Mucosa of descending colon (tissue), 3 donors: ENCODE data around the gene TBCB. TPM values are rescaled to one million over a fixed set of nuclear protein-coding genes. Genes with fewer than 3 reads are reported as not detected.
A peak's percentile ranks its signal among the peaks of the same experiment; 100 is the strongest.
"Not testable (repeated sequence)": the region's sequence is repeated elsewhere in the genome, so short reads cannot be mapped to it uniquely, and the experiment has no call there.

Experiments
- ATAC-seq: fragments of 200-7000 bp; cut with Tn5 transposase; one replicate; pipeline ENCODE4 v1.9.1; 2020; ENCODE audit warnings: mild to moderate bottlenecking, moderate library complexity
- DNase-seq, 3 donors: peaks; one replicate each; pipeline ENCODE4 v3.0.0-alpha.2; 2020
- H3K36me3 ChIP-seq: fragments of 200-600 bp; one replicate; pipeline ENCODE4 v1.8.0; 2021; ENCODE audit warnings: low read depth, mild to moderate bottlenecking
- H3K4me1 ChIP-seq: fragments of 200-600 bp; one replicate; pipeline ENCODE4 v1.8.0; 2021; ENCODE audit warnings: low read depth, mild to moderate bottlenecking
- H3K4me3 ChIP-seq: fragments of 200-600 bp; one replicate; pipeline ENCODE4 v1.8.0; 2021; ENCODE audit warnings: mild to moderate bottlenecking
- H3K9me3 ChIP-seq: fragments of 200-600 bp; one replicate; pipeline ENCODE4 v1.8.0; 2021; ENCODE audit warnings: mild to moderate bottlenecking
- intact Hi-C, 2 donors: fragments of 100-400 bp; cut with DNase I in 1 of 2; cut with micrococcal nuclease in 1 of 2; formaldehyde crosslinking; loops; one replicate each; pipeline versions ENCODE4 v1.11.0 to v1.11.1; 2022; cut with DNase I, micrococcal nuclease
- long read RNA-seq, 2 donors: library from polyadenylated mRNA; unstranded; transcript quantifications; one replicate each; pipeline ENCODE4 v2.0.0, GENCODE V29; 2019 to 2021
- total RNA-seq, 3 donors: library from RNA; stranded (reverse); fragmentation: NEBNext Ultra II Directional in 2 of 3; extraction: Animal tissue kit (Norgen Biotek cat#: 25700) in 2 of 3; gene quantifications; one replicate each; pipeline versions ENCODE4 v1.2.1 to v1.2.4, GENCODE V29; 2021 to 2023
- TF ChIP-seq, protein P1 (sequence below): fragments of 200-600 bp; IDR thresholded peaks from one replicate; pipeline ENCODE4 v1.8.0; 2022; ENCODE audit warnings: antibody characterized with exemption, mild to moderate bottlenecking
- donor health status: DM: no; HTN: no; CAD: no; lungs with moderate emphysema.
- donor health status: DM: no; HTN: no; CAD: no.
- donor health status: DM: no; HTN: yes; CAD: no.

The TBCB gene, protein sequence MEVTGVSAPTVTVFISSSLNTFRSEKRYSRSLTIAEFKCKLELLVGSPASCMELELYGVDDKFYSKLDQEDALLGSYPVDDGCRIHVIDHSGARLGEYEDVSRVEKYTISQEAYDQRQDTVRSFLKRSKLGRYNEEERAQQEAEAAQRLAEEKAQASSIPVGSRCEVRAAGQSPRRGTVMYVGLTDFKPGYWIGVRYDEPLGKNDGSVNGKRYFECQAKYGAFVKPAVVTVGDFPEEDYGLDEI
- total RNA-seq: 100 to 1,000 TPM in 1 of 3 donors, 10 to 100 TPM in 2; 81.9 to 106 (median 90.8) TPM
- long read RNA-seq, donor 1, transcript TBCB-208 (5 exons, 776 nt): minor isoform, 10 of 121 reads
- long read RNA-seq, donor 1, transcript TBCB-201 (6 exons, 1,473 nt): major isoform, 87 of 121 reads
- long read RNA-seq, donor 1, partial matches to known transcripts: 8 of 121 reads
- long read RNA-seq, donor 1, other reads (novel, unspliced or antisense): 14 of 121 reads
- long read RNA-seq, donor 2, transcript TBCB-201 (6 exons, 1,473 nt): major isoform, 55 of 72 reads
- long read RNA-seq, donor 2, transcript TBCB-208 (5 exons, 776 nt): minor isoform, 7 of 72 reads
- long read RNA-seq, donor 2, partial matches to known transcripts: 0 of 72 reads
- long read RNA-seq, donor 2, other reads (novel, unspliced or antisense): 7 of 72 reads

- peak; percentile 71 for ATAC-seq
- TF ChIP-seq, protein P1, sequence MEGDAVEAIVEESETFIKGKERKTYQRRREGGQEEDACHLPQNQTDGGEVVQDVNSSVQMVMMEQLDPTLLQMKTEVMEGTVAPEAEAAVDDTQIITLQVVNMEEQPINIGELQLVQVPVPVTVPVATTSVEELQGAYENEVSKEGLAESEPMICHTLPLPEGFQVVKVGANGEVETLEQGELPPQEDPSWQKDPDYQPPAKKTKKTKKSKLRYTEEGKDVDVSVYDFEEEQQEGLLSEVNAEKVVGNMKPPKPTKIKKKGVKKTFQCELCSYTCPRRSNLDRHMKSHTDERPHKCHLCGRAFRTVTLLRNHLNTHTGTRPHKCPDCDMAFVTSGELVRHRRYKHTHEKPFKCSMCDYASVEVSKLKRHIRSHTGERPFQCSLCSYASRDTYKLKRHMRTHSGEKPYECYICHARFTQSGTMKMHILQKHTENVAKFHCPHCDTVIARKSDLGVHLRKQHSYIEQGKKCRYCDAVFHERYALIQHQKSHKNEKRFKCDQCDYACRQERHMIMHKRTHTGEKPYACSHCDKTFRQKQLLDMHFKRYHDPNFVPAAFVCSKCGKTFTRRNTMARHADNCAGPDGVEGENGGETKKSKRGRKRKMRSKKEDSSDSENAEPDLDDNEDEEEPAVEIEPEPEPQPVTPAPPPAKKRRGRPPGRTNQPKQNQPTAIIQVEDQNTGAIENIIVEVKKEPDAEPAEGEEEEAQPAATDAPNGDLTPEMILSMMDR: no peak
- peak; percentile 90 to 93 (median 93) for DNase-seq
- intact Hi-C loops: no loop called here
- Histone ChIP-seq H3K36me3 (peaks cover 4% of the 10 kb centered on the region), H3K4me3 (peak within 1 kb of the TSS; percentile 45), H3K9me3 (no peaks in the 10 kb centered on the region), H3K4me1 (peaks cover 14% of the 10 kb centered on the region)
These were observed at the start of gene TBCB for GRCh38 chr19:36115453-36116343. Gene TBCB, plus strand, starts transcription at chr19:36115468. Its CDS starts 93 bp downstream, at chr19:36115561.

DNA sequence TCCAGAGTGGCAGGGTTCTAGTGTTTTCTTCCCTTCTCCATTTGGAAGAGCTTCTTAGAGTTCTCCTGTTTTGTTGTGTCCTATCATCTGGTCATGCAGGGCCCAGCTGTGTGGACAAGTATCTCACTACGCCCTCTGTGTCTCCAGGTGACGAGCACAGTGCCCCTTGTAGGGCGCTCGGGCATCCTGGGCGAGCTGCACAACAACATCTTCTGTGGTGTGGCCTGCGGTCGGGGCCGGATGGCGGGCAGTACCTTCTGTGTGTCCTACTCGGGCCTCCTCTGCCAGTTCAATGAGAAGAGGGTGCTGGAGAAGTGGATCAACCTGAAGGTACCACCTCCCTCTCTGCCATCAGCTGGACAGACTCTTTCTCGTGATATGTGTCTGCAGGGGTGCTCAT, 47.6 kb upstream of the TBCB start:
- no peaks in the 10 kb centered on the region for H3K36me3 ChIP-seq
- no peaks in the 10 kb centered on the region for H3K9me3 ChIP-seq
- H3K4me1 ChIP-seq: no peaks in the 10 kb centered on the region
- no peak for DNase-seq
- intact Hi-C loops: no loop called here
- TF ChIP-seq, protein P1: no peak
- ATAC-seq: no peak
- H3K4me3 ChIP-seq: no peak overlapping the region

DNA sequence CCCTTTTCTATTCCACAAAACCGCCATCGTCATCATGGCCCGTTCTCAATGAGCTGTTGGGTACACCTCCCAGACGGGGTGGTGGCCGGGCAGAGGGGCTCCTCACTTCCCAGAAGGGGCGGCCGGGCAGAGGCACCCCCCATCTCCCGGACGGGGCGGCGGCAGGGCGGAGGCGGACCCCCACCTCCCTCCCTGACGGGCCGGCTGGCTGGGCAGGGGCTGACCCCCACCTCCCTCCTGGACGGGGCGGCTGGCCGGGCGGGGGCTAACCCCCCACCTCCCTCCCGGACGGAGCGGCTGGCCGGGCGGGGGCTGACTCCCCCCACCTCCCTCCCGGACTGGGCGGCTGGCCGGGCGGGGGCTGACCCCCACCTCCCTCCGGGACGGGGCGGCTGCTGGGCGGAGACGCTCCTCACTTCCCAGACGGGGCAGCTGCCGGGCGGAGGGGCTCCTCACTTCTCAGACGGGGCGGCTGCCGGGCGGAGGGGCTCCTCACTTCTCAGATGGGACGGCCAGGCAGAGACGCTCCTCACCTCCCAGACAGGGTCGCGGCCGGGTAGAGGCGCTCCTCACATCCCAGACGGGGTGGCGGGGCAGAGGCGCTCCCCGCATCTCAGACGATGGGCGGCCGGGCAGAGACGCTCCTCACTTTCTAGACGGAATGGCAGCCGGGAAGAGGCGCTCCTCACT, 46.3 kb upstream of the TBCB start:
- ATAC-seq, H3K36me3 ChIP-seq, intact Hi-C loops, H3K4me3 ChIP-seq, H3K9me3 ChIP-seq, H3K4me1 ChIP-seq, DNase-seq: not testable (repeated sequence)

GRCh38 chr19:36072081-36072480, 43.2 kb upstream of the TBCB start:
- Histone ChIP-seq H3K9me3 (no peaks in the 10 kb centered on the region), H3K4me3 (no peak overlapping the region), H3K36me3 (no peaks in the 10 kb centered on the region), H3K4me1 (no peaks in the 10 kb centered on the region)
- intact Hi-C loops: no loop called here
- TF ChIP-seq, protein P1: no peak
- no peak for ATAC-seq
- DNase-seq: no peak

- DNase-seq: no peak
- Histone ChIP-seq H3K4me3 (no peak overlapping the region), H3K4me1 (no peaks in the 10 kb centered on the region), H3K36me3 (no peaks in the 10 kb centered on the region), H3K9me3 (no peaks in the 10 kb centered on the region)
- TF ChIP-seq, protein P1: no peak
- ATAC-seq: peak; percentile 37
- intact Hi-C loops: no loop called here
These were observed 42.0 kb upstream of the TBCB start for GRCh38 chr19:36073121-36073876.
